Neural crest cell (in vitro differentiated cells): ENCODE results near the gene RPL22. TPM values are rescaled to one million over a fixed set of nuclear protein-coding genes. Genes with fewer than 3 reads are reported as not detected.

Experiments
- DNase-seq: peaks from one replicate; pipeline ENCODE4 v3.0.0; 2021; ENCODE audit warnings: low read depth, mixed read lengths, low spot score
- H3K27ac Mint-ChIP-seq: one replicate; pipeline ENCODE4 v1.8.0; 2021; ENCODE audit warnings: mild to moderate bottlenecking, mixed read lengths; ENCODE audit not compliant: unreplicated experiment
- H3K27me3 Mint-ChIP-seq: 2 replicates; pipeline ENCODE4 v1.8.0; 2021; ENCODE audit warnings: low read depth, mild to moderate bottlenecking, mixed read lengths
- H3K36me3 Mint-ChIP-seq: 2 replicates; pipeline ENCODE4 v1.8.0; 2021; ENCODE audit warnings: low read depth, mild to moderate bottlenecking, mixed read lengths
- H3K4me1 Mint-ChIP-seq: 2 replicates; pipeline ENCODE4 v1.8.0; 2021; ENCODE audit warnings: mixed read lengths
- H3K4me3 Mint-ChIP-seq: one replicate; pipeline ENCODE4 v1.8.0; 2021; ENCODE audit warnings: mild to moderate bottlenecking, mixed read lengths
- H3K9me3 Mint-ChIP-seq: 2 replicates; pipeline ENCODE4 v1.8.0; 2021; ENCODE audit warnings: mixed read lengths
- total RNA-seq: library from RNA; stranded (reverse); gene quantifications from 2 replicates; pipeline ENCODE4 v1.2.1, GENCODE V29; 2021
- TF ChIP-seq, protein P1 (sequence below): fragments of 200-600 bp; sonication (generic); conservative IDR thresholded peaks from 2 replicates; pipeline ENCODE4 v1.5.0; 2021; ENCODE audit warnings: antibody characterized with exemption, mild to moderate bottlenecking

The RPL22 gene
- total RNA-seq, 1 donor from 2014 or later, result 479 TPM

DNA sequence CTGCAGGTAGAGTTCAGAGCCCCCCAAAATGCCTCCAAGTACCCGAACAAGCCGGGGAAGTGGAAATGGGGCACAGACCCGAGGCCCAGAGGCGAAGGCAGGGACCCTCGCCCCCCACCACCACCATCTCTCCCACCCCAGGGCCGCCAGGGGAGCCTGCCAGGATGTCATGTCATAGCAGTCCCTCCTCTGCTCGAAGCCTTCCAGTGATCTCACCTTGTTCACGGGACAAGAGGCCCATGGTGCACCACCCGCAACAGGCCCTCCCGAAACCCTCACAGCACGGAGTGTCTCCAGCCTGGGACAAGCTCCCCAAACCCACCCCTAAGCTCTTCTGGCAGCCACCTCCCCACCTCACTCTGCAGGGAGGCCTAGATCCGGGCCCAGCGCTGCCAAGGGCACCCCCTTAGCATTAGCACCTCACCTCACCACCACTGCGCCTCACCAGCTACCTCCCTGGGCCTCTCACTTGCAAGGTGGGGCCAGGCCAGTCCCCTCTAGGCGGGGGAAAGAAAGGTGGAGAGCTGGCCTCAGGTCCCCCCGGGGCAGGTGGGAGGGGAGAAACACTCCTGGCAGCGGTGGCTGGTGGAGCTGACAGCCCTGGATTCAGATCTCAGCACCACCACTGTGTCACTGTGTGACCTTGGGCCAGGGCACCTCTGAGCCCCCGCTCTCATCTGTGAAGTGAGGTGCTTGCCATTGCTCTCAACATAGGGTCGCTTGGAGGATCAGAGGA, 32.6 kb downstream of the RPL22 start:
- no peaks in the 10 kb centered on the region for H3K4me1 Mint-ChIP-seq
- TF ChIP-seq, protein P1, sequence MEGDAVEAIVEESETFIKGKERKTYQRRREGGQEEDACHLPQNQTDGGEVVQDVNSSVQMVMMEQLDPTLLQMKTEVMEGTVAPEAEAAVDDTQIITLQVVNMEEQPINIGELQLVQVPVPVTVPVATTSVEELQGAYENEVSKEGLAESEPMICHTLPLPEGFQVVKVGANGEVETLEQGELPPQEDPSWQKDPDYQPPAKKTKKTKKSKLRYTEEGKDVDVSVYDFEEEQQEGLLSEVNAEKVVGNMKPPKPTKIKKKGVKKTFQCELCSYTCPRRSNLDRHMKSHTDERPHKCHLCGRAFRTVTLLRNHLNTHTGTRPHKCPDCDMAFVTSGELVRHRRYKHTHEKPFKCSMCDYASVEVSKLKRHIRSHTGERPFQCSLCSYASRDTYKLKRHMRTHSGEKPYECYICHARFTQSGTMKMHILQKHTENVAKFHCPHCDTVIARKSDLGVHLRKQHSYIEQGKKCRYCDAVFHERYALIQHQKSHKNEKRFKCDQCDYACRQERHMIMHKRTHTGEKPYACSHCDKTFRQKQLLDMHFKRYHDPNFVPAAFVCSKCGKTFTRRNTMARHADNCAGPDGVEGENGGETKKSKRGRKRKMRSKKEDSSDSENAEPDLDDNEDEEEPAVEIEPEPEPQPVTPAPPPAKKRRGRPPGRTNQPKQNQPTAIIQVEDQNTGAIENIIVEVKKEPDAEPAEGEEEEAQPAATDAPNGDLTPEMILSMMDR, result no peak
- H3K4me3 Mint-ChIP-seq, result no peak overlapping the region
- no peak for DNase-seq
- no peaks in the 10 kb centered on the region for H3K36me3 Mint-ChIP-seq
- H3K9me3 Mint-ChIP-seq, result no peaks in the 10 kb centered on the region
- peaks cover 26% of the 10 kb centered on the region for H3K27me3 Mint-ChIP-seq
- no peak overlapping the region for H3K27ac Mint-ChIP-seq

DNA sequence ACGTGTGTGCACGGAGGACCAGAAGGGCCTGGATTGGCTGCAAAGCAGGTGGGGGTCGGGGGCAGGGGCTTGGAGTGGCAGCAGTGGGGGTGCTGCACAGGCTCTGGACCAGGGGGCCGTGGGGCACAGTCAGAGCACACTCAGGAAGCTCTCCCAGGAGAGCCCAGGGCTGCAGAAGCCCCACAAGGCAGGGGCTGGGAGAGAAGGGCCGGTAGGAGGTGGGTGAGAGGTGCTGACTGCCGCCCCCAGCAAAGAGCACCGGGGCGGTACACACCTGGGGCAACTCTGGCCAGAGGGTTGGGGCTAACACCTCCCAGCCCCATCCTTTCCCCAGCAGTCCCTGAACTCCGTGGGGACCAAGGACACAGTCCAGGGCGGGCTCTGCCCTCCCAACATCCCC, 33.2 kb downstream of the RPL22 start:
- Mint-ChIP-seq H3K27me3 (peaks cover 31% of the 10 kb centered on the region), H3K36me3 (no peaks in the 10 kb centered on the region), H3K27ac (no peak overlapping the region), H3K4me3 (no peak overlapping the region), H3K9me3 (no peaks in the 10 kb centered on the region), H3K4me1 (no peaks in the 10 kb centered on the region)
- TF ChIP-seq, protein P1, result no peak
- no peak for DNase-seq

DNA sequence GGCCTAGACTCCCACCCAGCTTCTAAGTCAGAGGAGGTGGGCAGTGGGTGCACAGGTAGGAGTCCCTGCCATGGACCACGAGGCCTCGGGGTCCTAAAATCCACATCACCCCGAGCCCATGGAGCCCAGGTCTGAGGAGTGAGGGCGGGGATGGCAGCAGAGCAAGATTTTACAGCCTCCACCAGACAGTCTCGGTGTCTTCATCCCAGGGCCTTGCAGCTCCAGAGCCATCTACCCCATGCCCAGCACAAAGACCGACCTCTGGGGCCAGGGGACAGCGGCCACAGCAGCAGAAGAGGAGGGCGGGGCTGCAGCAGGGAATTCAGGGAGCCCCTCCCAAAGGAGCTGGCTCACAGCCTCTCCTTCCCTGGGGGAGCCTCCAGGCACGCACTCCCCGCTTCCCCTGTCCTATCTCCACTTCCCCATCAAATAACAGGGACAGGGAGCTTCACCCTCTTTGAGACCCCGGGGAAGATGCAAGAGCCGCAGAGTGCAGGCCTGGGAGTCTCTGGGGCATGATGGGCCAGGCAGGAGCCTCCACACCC, 33.9 kb downstream of the RPL22 start:
- no peaks in the 10 kb centered on the region for H3K4me1 Mint-ChIP-seq
- TF ChIP-seq, protein P1, result no peak
- DNase-seq, result no peak
- H3K27me3 Mint-ChIP-seq, result peaks cover 37% of the 10 kb centered on the region
- H3K9me3 Mint-ChIP-seq, result no peaks in the 10 kb centered on the region
- no peak overlapping the region for H3K27ac Mint-ChIP-seq
- no peaks in the 10 kb centered on the region for H3K36me3 Mint-ChIP-seq
- no peak overlapping the region for H3K4me3 Mint-ChIP-seq

DNA sequence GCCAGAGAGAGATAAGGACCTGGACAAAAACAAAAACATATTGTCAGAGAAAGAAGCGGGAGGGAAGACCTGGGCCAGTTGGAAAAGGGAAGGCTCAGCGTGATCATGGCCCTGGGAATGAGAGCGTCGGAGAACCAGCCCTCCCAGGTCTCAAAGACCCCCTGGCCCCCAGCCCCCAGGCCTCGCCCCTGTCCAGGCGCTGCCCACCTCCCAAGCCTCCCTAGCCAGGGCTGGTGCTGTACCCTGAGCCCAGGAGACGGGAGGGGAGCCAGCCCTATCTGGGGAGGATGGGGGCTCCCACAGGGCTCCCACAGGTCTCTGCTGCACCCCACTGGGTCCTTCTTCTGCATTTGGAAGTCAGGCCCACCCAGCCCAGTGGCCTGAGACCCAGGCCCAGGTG, 34.4 kb downstream of the RPL22 start:
- Mint-ChIP-seq H3K27me3 (peaks cover 37% of the 10 kb centered on the region), H3K9me3 (no peaks in the 10 kb centered on the region), H3K4me3 (no peak overlapping the region), H3K4me1 (no peaks in the 10 kb centered on the region), H3K36me3 (no peaks in the 10 kb centered on the region), H3K27ac (no peak overlapping the region)
- no peak for DNase-seq
- TF ChIP-seq, protein P1, result no peak

DNA sequence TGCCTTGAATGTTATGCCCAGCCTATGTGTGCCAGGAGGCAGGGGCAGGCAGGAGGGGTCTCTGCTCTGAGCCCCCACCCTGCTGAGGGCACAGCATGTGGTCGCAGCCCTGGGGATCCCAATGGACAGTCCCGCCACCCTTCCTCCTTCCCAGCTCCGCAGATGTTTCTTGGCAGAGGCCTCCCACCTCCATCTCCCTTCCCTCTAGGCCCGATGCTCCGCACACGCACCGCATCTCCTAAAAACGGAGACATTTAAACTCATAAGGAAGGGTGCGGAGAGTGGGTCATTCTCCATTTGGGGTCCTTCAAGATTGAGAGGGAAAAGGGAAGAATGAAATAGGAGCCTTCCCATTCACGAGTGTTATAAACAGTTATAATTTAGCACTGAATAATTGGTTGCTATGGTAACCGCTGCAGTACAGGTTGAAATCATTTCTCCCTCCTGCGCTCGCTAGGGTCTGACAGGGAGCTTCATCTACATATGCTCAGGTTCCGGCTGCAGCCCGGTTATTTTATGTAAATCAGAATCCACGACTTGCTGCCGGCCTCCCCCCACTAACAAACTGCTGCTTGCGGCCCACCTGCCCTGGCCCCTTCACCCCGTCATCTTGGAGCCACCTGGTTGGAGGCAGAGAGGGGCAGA, 35.3 kb downstream of the RPL22 start:
- TF ChIP-seq, protein P1, result no peak
- no peaks in the 10 kb centered on the region for H3K36me3 Mint-ChIP-seq

More for the DNA sequence above, 35.3 kb downstream of the RPL22 start:
- Mint-ChIP-seq H3K4me1 (no peaks in the 10 kb centered on the region), H3K9me3 (no peaks in the 10 kb centered on the region), H3K4me3 (no peak overlapping the region), H3K27ac (no peak overlapping the region), H3K27me3 (peaks cover 45% of the 10 kb centered on the region)
- DNase-seq, result no peak
